ACC112 (cell line): ENCODE results near the gene EIF2B1.
A peak's percentile ranks its signal among the peaks of the same experiment; 100 is the strongest.

Experiments used
- H2AFZ ChIP-seq: fragments of 200-600 bp; sonication (generic); one replicate; pipeline ENCODE4 v1.6.0; 2017; ENCODE audit warnings: antibody characterized with exemption, low read length; ENCODE audit not compliant: unreplicated experiment
- H3K27ac ChIP-seq: fragments of 200-600 bp; sonication (generic); 2 replicates; pipeline ENCODE4 v1.5.1; 2014; ENCODE audit warnings: low read depth, mild to moderate bottlenecking, antibody characterized with exemption, low read length, moderate library complexity
- H3K27me3 ChIP-seq: fragments of 200-600 bp; sonication (generic); 2 replicates; pipeline ENCODE4 v1.6.1; 2014; ENCODE audit warnings: mild to moderate bottlenecking, antibody characterized with exemption, low read length, moderate library complexity, mixed read lengths; ENCODE audit not compliant: insufficient read depth
- H3K36me3 ChIP-seq: fragments of 200-600 bp; sonication (generic); 2 replicates; pipeline ENCODE4 v1.6.1; 2016; ENCODE audit warnings: mild to moderate bottlenecking, antibody characterized with exemption, low read length, moderate library complexity, mixed read lengths; ENCODE audit not compliant: insufficient read depth
- H3K4me1 ChIP-seq: fragments of 200-600 bp; sonication (generic); one replicate; pipeline ENCODE4 v1.6.1; 2016; ENCODE audit warnings: low read length, mixed read lengths; ENCODE audit not compliant: insufficient read depth, unreplicated experiment, control insufficient read depth
- H3K4me3 ChIP-seq: fragments of 200-600 bp; sonication (generic); 2 replicates; pipeline ENCODE4 v1.5.1; 2014; ENCODE audit warnings: mild to moderate bottlenecking, low read depth, low read length
- H3K79me2 ChIP-seq: fragments of 200-600 bp; sonication (generic); one replicate; pipeline ENCODE4 v1.6.0; 2016; ENCODE audit warnings: low read length; ENCODE audit not compliant: control insufficient read depth, unreplicated experiment, insufficient read depth

Gene EIF2B1

DNA sequence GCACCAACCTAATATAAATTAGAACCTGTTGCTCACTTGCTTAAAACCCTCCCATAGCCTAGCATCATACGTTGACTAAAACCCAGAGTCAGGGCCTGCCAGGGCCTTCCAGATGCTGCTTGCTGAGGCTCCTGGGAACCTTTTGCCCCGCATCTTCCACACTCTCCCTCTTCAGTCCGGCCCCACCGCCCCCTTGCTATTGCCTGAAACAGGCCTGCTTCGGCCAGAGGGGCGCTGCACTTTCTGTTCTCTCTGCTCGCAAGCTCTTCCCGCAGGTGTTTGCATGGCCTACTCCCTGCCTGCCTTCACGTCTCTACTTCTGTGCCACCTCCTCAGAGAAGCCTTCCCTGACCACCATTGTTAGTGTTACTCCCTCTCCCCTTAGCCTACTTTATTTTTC, 23.7 kb upstream of the EIF2B1 start:
- no peaks in the 10 kb centered on the region for H3K27me3 ChIP-seq
- peaks cover 15% of the 10 kb centered on the region for H3K4me1 ChIP-seq
- no peak overlapping the region for H2AFZ ChIP-seq
- H3K79me2 ChIP-seq, result no peaks in the 10 kb centered on the region
- no peak overlapping the region for H3K27ac ChIP-seq
- H3K36me3 ChIP-seq, result no peaks in the 10 kb centered on the region; the same call in 1 of the 2 replicates
- no peak overlapping the region for H3K4me3 ChIP-seq

DNA sequence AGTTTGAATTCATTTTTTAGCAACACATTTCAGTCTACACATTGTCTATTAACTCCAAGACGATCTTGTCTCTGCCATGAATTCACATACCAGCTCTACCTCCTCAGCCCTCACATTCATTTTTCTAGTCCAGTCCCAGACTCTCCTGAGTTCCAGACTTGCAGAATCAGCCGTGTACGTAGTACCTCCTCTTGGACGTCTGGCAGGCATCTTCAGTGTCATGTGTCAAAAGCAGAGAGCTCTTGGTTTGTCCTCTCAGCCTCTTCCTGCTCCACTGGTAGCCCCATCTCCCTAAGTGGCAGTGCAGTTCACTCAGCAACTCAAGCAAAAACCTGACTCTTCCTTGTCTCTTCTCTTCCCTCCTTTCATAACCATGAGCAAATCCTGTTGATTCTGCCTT, 22.9 kb upstream of the EIF2B1 start:
- Histone ChIP-seq H3K79me2 (no peaks in the 10 kb centered on the region), H3K36me3 (no peaks in the 10 kb centered on the region), H3K27me3 (no peaks in the 10 kb centered on the region)

DNA sequence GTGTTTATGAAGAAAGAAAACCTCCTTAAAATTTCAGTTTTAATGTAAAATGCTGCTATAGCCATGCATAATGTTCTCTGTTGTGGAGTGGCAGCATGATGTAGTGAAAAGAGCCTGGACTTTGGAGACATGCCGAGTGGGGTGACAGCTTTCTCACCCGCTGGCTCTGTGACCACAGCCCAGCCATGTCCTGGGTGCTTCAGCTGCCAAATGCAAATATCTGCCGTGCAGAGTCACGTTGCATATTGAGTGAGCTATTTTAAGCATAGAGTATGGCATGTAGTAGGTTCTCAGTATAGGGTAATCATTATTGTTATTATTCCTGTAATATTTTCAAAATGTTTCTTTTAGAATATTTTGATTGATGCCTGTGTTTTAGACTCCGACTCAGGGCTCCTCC, 21.9 kb upstream of the EIF2B1 start:
- no peak overlapping the region for H3K27ac ChIP-seq
- H3K27me3 ChIP-seq, result no peaks in the 10 kb centered on the region
- no peaks in the 10 kb centered on the region for H3K79me2 ChIP-seq
- H2AFZ ChIP-seq, result no peak overlapping the region
- peaks cover 5% of the 10 kb centered on the region; the same call in 1 of the 2 replicates for H3K36me3 ChIP-seq
- H3K4me1 ChIP-seq, result peaks cover 9% of the 10 kb centered on the region
- H3K4me3 ChIP-seq, result no peak overlapping the region

More for the DNA sequence above, 22.9 kb upstream of the EIF2B1 start:
- H2AFZ ChIP-seq, result no peak overlapping the region
- no peak overlapping the region for H3K4me3 ChIP-seq
- no peak overlapping the region for H3K27ac ChIP-seq
- H3K4me1 ChIP-seq, result peaks cover 15% of the 10 kb centered on the region

DNA sequence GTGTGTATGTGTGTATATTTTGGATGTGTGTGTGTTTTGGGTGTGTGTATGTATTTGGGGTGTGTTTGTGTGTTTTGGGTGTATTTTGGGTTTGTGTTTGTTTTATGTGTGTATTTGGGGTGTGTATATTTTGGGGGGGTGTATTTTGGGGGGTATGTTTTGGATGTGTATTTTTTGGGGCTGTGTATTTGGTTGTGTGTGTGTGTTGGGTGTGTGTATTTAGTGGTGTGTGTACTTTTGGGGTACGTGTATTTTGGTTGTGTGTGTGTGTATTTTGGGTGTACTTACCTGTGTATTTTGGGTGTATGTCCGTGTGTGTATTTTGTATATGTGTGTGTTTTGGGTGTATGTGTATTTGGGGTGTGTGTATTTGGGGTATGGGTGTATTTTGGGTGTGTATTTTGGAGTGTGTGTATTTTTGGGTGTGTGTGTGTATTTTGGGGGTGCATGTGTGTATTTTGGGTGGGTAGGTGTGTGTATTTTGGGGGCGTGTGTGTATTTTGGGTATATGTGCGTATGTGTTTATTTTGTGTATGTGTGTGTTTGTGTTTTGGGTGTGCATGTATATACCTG, 20.7 kb upstream of the EIF2B1 start:
- Histone ChIP-seq H3K27ac (no peak overlapping the region), H3K79me2 (no peaks in the 10 kb centered on the region), H3K36me3 (peaks cover 5% of the 10 kb centered on the region; the same call in 1 of the 2 replicates), H3K27me3 (no peaks in the 10 kb centered on the region), H2AFZ (no peak overlapping the region), H3K4me3 (no peak overlapping the region), H3K4me1 (no peaks in the 10 kb centered on the region)

DNA sequence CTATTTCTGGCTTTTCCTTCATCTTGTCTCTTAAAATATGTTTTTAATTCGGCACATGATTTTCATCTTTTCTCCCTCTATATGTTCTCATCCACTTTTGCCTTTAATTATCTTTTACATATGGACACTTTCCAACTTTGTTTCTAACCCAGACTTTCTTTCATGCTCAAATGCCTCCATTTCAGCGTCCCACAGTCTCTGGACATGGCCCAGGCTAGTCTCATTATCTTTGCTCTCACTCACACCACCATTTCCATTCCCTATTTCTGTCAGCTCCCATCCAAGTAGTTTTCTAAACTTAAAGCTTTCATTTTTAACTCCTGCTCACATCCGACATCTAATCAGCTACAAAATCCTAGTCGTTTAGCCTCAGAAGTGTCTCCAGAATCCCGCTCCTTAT, 14.9 kb upstream of the EIF2B1 start:
- H3K4me3 ChIP-seq, result no peak overlapping the region
- peaks cover 11% of the 10 kb centered on the region for H3K36me3 ChIP-seq
- H2AFZ ChIP-seq, result no peak overlapping the region
- H3K27ac ChIP-seq, result no peak overlapping the region
- no peaks in the 10 kb centered on the region for H3K4me1 ChIP-seq
- H3K79me2 ChIP-seq, result no peaks in the 10 kb centered on the region
- H3K27me3 ChIP-seq, result no peaks in the 10 kb centered on the region

DNA sequence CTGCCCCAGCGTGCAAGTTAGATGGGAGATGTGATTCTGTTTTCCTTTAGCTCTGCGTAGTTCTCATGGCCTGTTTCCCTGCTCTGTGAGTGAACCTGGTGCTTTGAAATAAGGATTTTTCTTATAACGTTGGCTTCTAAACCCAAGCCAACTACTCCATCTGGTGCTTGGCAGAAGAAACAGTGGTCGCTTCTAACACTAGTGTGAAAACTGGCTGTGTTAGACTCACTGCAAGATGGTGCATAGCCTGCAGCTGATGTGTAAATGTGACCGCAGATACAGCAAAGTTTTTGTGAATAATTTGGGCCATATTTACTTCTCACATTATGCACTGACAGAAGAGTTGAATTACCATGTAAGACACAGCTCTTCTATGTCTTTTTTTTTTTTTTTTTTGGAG, 12.4 kb upstream of the EIF2B1 start:
- Histone ChIP-seq H3K4me1 (no peaks in the 10 kb centered on the region), H3K27me3 (no peaks in the 10 kb centered on the region), H3K36me3 (peaks cover 12% of the 10 kb centered on the region), H2AFZ (no peak overlapping the region), H3K4me3 (no peak overlapping the region), H3K27ac (no peak overlapping the region), H3K79me2 (no peaks in the 10 kb centered on the region)

DNA sequence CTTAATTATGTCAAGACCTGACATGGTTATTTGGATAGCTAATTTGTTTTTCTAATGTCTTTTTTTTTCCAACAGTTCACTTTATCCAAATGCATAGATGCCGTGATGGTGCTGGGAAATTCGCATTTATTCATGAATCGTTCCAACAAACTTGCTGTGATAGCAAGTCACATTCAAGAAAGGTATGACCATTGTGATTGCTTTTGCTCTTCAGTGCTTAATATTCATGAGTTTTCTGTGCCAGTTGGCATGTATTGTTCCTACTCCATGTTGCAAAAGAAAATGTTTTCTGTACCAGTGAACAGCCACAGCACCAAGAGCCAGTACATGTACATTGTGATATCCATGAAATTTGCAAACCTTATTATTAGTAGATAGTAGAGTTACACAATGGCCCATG, 11.9 kb upstream of the EIF2B1 start:
- no peaks in the 10 kb centered on the region for H3K79me2 ChIP-seq
- H3K4me3 ChIP-seq, result no peak overlapping the region
- H2AFZ ChIP-seq, result no peak overlapping the region
- peaks cover 11% of the 10 kb centered on the region for H3K36me3 ChIP-seq
- H3K27me3 ChIP-seq, result no peaks in the 10 kb centered on the region
- no peaks in the 10 kb centered on the region for H3K4me1 ChIP-seq
- H3K27ac ChIP-seq, result no peak overlapping the region

DNA sequence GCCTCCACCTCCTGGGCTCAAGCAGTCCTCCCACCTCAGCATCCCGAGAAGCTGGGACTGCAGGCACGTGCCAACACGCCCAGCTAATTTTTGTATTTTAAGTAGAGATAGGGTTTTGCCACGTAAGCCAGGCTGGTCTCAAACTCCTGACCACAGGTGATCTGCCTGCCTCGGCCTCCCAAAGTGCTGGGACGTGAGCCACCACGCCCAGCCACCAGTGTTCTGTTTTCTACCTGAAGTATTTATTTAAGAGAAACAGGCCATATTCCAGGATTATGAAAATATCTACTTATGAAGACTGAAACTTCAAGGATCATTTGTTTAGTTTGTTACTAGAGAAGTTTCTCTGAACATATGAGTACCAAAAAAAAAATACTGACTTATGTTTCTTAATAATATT, 10.4 kb upstream of the EIF2B1 start:
- Histone ChIP-seq H3K4me3 (no peak overlapping the region), H3K27ac (no peak overlapping the region), H3K79me2 (peaks cover 4% of the 10 kb centered on the region), H2AFZ (no peak overlapping the region), H3K36me3 (peaks cover 15% of the 10 kb centered on the region; the same call in 1 of the 2 replicates), H3K27me3 (no peaks in the 10 kb centered on the region), H3K4me1 (no peaks in the 10 kb centered on the region)

DNA sequence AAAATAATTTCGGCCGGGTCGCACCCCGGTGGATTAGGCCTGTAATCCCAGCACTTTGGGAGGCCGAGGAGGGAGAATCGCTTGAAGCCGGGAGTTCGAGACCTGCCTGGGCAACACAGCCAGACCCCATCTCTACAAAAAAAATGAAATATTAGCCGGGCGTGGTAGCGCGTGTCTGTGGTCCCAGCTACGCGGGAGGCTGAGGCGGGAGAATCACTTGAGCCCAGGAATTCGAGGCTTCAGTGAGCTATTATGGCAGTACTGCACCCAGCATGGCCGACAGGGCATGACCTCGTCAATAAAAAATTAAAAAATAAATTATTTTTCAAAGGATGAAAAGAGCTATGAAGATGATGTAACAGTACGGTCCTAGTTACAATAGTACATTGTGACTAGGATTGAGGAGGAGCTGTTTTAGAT, 666 bp upstream of the EIF2B1 start:
- Histone ChIP-seq H3K79me2 (peaks cover 49% of the 10 kb centered on the region), H3K4me3 (peak overlapping the region; percentile 88), H3K36me3 (0 out of 2 replicates have a peak, but pooled peaks cover 3% of the 10 kb centered on the region), H2AFZ (peak overlapping the region; percentile 16), H3K27ac (peak overlapping the region; percentile 61), H3K27me3 (no peaks in the 10 kb centered on the region), H3K4me1 (peaks cover 6% of the 10 kb centered on the region)

DNA sequence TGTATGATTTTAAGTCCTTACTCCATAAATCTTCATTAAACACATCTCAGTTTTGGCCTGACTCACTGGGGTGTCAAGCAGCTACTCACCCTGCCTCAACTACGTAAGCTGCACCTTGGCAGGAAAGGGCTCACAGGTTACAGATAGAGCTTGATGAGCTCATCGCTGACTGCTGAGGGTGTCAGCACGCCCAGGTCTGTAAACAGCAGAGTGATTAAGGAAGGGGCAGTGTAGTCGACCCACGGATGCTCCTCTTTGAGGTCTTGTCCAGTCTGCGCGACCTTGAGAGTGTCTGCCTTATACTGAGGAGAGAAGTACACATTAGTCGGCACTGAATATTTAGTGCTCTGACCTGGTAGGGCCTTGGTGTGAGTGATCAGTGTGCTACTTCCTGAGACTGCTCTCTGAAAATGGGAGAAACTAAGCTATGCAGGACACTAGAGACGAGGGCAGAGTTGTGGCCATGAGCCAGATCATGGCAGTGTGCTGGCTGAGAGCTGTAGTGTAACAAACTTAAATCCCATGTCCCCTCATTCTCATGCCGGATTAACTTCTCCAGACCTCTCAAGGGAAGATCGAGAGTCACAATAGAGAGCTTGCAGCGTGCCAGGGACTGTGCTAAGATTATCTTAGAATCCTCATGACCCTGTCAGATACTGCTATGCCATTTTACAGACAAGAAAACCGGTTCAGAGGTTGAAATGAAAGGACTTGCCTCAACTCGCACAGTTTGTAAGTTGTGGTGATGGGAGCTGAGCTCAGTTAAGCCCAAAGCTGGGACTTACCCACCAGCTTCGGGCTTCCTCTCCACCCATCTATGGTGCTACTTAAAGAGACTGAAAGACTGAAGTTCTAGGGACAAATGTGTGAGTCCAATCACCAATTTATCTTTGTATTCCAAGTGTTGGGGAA, 11.6 kb downstream of the EIF2B1 start:
- no peaks in the 10 kb centered on the region for H3K27me3 ChIP-seq
- H3K4me1 ChIP-seq, result no peaks in the 10 kb centered on the region
- H2AFZ ChIP-seq, result no peak overlapping the region
- peaks cover 37% of the 10 kb centered on the region for H3K36me3 ChIP-seq
- H3K27ac ChIP-seq, result no peak overlapping the region
- no peak overlapping the region for H3K4me3 ChIP-seq
- H3K79me2 ChIP-seq, result no peaks in the 10 kb centered on the region

DNA sequence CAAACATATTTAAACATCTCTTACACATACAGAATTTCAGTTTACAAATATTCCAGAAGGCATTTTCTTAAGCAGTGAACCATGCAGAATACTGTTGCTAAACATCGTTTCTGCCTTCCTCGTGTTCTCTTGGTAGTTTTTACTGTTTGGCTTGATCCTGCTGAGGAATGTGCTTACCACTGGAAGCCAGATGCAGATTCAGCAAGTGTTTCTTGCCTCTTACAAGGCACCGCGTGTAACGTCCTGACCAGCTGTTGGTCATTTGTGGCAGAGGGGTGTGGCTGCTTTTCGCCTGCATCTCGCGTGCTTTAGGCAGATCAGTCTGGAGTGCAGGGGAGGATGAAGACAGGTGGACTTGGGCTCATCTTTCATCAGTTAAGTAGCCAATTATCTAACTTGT, 12.4 kb downstream of the EIF2B1 start:
- Histone ChIP-seq H3K27me3 (no peaks in the 10 kb centered on the region), H3K36me3 (peaks cover 41% of the 10 kb centered on the region), H3K4me3 (no peak overlapping the region), H3K27ac (no peak overlapping the region), H3K4me1 (no peaks in the 10 kb centered on the region), H3K79me2 (no peaks in the 10 kb centered on the region), H2AFZ (no peak overlapping the region)
